NT2/D1 (cell line): ENCODE measurements around the gene TBC1D10B.

Experiments
- DNase-seq: peaks from one replicate; pipeline ENCODE4 v3.0.0-alpha.2; 2011; ENCODE audit warnings: low read depth, low spot score
- H3K27me3 ChIP-seq: 2 replicates; pipeline ENCODE4 v1.6.0; 2011; ENCODE audit warnings: mild to moderate bottlenecking; ENCODE audit not compliant: insufficient read length, insufficient read depth
- H3K36me3 ChIP-seq: 2 replicates; pipeline ENCODE4 v1.6.1; 2011; ENCODE audit warnings: mild to moderate bottlenecking, low read length, mixed read lengths; ENCODE audit not compliant: insufficient read depth, insufficient read length
- H3K4me1 ChIP-seq: 2 replicates; pipeline ENCODE4 v1.5.1; 2011; ENCODE audit not compliant: insufficient read depth, insufficient read length
- H3K4me3 ChIP-seq: 2 replicates; pipeline ENCODE4 v1.5.1; 2011; ENCODE audit warnings: low read depth; ENCODE audit not compliant: insufficient read length
- H3K9ac ChIP-seq: 2 replicates; pipeline ENCODE4 v1.6.0; 2011; ENCODE audit warnings: low read depth; ENCODE audit not compliant: insufficient read length
- H3K9me3 ChIP-seq: 2 replicates; pipeline ENCODE4 v1.5.1; 2011; ENCODE audit warnings: mild to moderate bottlenecking, low read length; ENCODE audit not compliant: insufficient read depth
- SUZ12 ChIP-seq: IDR thresholded peaks from 2 replicates; pipeline ENCODE4 v1.6.1; 2011; ENCODE audit not compliant: insufficient read length, insufficient read depth; ENCODE audit errors: extremely low read depth
- YY1 ChIP-seq: IDR thresholded peaks from 2 replicates; pipeline ENCODE4 v1.6.1; 2011; ENCODE audit not compliant: insufficient read length, insufficient read depth
- ZNF274 ChIP-seq: IDR thresholded peaks from 2 replicates; pipeline ENCODE4 v1.6.1; 2011; ENCODE audit warnings: mild to moderate bottlenecking, low read depth, low read length

Gene TBC1D10B

DNA sequence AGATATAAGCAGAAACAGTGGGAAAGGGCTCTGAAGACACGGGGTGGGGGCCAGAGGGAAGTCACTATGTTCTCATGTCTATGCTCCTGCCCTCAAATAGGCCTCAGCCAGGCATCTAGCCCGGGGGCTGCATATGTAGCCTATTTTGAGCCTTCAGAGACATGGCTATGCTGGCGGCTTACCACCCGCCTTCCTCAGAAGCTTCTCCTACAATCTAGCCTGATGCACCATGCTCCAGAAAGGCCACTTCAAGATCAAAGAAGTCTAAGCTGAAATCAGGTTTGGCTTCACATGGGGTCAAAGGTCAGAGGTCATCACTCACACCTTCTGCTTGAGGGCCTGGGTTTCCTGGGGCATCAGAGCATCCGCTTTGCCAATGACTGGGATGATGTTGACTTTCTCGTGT, 10.5 kb upstream of the TBC1D10B start:
- no peaks in the 10 kb centered on the region for H3K27me3 ChIP-seq
- H3K9ac ChIP-seq, result no peak overlapping the region
- peaks cover 12% of the 10 kb centered on the region for H3K36me3 ChIP-seq
- H3K4me1 ChIP-seq, result peaks cover 19% of the 10 kb centered on the region
- TF ChIP-seq YY1 (no peak), ZNF274 (no peak), SUZ12 (no peak)
- no peak for DNase-seq
- H3K9me3 ChIP-seq, result no peaks in the 10 kb centered on the region
- H3K4me3 ChIP-seq, result no peak overlapping the region

DNA sequence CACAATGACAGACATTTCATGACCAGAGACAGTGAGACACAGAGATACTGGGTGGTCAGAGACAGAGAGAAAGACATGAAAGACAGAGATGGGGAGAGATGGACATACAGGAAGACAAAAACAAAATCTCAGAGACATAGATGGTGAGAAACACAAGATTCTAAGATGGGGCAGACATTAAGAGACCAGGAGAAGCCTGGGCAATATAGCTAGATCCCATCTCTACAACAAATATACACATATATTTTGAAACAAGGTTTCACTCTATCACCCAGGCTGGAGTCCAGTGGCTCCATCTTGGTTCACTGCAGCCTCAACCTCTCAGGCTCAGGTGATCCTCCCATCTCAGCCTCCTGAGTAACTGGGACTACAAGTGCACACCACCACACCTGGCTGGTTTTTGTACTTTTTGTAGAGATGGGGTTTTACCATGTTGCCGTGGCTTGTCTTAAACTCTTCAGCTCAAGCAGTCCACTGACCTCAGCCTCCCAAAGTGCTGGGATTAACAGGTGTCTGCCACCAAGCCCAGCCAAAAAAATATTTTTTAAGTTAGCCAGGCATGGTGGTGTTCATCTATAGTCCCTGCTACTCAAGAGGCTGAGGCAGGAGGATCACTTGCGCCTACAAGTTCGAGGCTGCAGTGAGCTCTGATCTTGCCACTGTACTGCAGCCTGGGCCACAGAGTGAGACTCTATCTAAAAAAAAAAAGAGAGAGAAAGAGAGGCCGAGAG, 9.9 kb upstream of the TBC1D10B start:
- TF ChIP-seq ZNF274, result no peak
- TF ChIP-seq SUZ12, result no peak
- no peak for TF ChIP-seq YY1
- no peak overlapping the region for H3K9ac ChIP-seq

DNA sequence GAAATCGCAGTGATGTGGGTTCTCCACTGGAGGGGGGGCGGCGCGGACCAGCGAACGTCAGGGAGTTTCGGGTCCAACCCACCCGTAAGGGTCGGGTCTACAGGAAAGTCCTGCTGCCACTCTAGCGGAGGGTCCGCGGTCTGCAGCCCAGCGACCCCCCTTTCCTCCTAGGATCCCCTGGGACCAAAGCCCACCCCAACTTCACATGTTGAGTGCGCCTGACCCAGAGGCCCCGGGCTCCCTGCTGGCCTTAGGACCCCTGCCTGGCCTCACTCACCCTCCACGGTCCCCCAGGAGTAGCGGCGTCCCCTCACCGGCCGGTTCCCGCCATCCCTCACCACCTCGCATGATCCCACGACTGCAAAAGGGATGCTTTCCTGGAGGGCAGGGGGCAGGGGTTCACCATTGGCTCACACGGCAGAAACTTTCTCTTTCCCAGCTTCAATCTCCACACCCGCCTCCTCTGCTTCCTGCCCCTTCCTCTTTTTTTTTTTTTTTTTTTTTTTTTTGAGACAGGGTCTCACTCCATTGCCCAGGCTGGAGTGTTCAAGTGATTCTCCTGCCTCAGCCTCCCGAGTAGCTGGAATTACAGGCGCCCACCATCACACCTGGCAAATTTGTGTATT, 9.0 kb upstream of the TBC1D10B start:
- H3K36me3 ChIP-seq, result peaks cover 12% of the 10 kb centered on the region
- no peaks in the 10 kb centered on the region for H3K9me3 ChIP-seq
- H3K27me3 ChIP-seq, result no peaks in the 10 kb centered on the region
- H3K4me3 ChIP-seq, result peak overlapping the region; percentile 86
- no peak for DNase-seq
- no peak for TF ChIP-seq YY1
- no peak for TF ChIP-seq ZNF274
- no peak for TF ChIP-seq SUZ12
- H3K4me1 ChIP-seq, result peaks cover 19% of the 10 kb centered on the region
- H3K9ac ChIP-seq, result peak overlapping the region; percentile 95

More for the DNA sequence above, 9.9 kb upstream of the TBC1D10B start:
- DNase-seq, result no peak
- Histone ChIP-seq H3K4me3 (no peak overlapping the region), H3K27me3 (no peaks in the 10 kb centered on the region), H3K36me3 (peaks cover 12% of the 10 kb centered on the region), H3K9me3 (no peaks in the 10 kb centered on the region), H3K4me1 (peaks cover 19% of the 10 kb centered on the region)

DNA sequence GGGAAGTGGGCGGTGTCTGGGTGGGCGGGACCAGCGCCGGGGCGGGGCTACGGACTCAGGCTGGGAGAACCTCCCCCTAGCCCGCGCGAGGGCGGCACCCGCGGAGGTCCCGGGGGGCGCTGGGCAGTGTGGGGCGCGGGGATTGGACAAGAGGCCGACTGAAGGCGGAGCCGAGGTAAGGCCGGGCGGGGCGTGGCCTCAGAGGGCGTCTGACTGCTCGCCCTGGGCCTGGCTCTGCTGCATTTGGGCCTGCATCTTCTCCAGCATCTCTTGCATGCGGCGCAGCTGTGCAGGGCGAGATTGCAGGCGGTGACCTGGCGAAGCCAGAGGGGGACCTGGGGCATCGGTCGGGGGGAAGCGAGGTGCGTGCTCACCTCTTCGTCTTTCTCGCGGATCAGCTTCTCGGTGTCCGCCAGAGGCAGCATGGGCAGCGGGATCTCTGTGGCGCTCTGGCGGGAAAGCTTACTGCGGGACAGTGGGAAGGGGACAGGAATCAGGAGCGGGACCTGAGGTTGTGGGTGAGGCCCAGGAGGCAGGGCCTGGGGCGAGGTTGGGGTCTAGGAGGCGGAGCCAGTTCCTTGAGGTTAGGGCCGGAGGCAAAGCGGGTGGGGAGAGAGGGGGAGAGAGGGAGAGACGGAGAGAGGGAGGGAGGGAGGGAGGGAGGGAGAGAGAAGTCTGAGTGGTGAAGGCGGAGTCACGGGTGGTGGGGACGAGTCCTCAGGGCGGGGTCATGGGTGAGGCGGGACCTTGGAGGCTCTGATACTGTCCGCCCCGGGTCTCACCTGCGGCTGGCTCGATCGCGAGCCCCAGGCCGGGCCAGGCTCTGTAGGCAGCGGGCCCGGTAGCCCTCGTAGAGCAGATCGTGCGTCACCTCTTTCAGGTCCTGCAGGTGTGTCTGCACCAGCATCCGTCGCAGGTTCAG, 8.2 kb upstream of the TBC1D10B start:
- DNase-seq, result peak; percentile 98
- Histone ChIP-seq H3K9ac (peak overlapping the region; percentile 99), H3K4me1 (peaks cover 19% of the 10 kb centered on the region)

DNA sequence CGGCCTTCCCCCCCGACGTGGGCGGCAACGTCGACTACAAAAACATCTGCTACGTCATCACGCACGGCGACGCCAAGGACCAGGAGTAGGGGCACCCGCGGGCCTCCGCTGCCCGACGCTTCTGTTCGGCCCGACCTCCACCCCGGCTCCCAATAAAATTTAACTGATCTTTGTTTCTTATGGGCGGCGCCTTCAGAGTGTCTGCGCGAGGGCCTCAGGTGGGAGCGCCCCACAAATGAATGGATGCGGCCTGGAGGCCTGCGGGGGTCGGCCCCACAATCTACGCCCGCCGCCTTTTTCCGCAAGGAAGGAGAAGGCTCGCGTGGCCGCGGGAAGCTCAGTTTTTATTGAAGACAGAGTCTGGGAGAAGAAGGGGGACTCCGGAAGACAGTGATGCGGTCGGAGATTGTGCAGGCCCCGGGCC, 7.5 kb upstream of the TBC1D10B start:
- Histone ChIP-seq H3K36me3 (peaks cover 12% of the 10 kb centered on the region), H3K27me3 (no peaks in the 10 kb centered on the region), H3K9ac (peak overlapping the region; percentile 76), H3K4me3 (peak overlapping the region; percentile 44), H3K9me3 (no peaks in the 10 kb centered on the region), H3K4me1 (peaks cover 19% of the 10 kb centered on the region)
- DNase-seq, result peak; percentile 83
- TF ChIP-seq YY1 (no peak), ZNF274 (no peak), SUZ12 (no peak)

More for the DNA sequence above, 8.2 kb upstream of the TBC1D10B start:
- no peak for TF ChIP-seq ZNF274
- no peak for TF ChIP-seq SUZ12
- TF ChIP-seq YY1, result no peak
- Histone ChIP-seq H3K27me3 (no peaks in the 10 kb centered on the region), H3K4me3 (peak overlapping the region; percentile 86), H3K9me3 (no peaks in the 10 kb centered on the region), H3K36me3 (peaks cover 12% of the 10 kb centered on the region)

DNA sequence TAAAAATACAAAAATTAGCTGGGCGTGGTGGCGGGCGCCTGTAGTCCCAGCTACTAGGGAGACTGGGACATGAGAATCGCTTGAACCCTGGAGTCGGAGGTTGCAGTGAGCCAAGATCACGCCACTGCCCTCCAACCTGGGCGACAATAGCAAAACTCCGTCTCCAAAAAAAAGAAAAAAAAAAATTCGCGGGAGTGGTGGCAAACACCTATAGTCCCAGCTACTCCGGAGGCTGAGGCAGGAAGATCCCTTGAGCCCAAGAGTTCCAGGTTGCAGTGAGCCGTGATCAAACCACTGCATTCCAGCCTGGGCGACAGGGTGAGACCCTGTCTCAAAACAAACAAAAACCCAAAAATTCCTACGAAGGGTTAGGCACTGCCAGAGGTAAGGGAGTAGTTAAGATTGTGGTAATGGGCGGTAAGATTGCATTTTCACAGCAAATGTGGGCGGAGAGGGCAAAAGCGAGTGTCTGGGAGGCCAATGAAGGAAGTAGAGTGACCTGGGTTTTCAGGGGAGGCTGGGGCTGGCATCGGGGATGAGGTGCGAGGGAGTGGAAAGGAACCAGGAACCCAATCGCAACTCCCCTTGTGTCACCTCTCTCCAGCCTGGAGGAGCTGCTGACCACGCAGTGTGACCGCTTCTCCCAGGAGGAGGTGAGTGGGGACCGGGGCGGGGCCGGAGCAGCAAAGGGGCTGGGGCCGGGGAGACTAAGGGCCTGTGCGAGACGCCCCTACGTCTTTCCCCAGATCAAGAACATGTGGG, 6.9 kb upstream of the TBC1D10B start:
- Histone ChIP-seq H3K4me1 (peaks cover 19% of the 10 kb centered on the region), H3K36me3 (peaks cover 12% of the 10 kb centered on the region), H3K9ac (peak overlapping the region; percentile 76), H3K9me3 (no peaks in the 10 kb centered on the region), H3K4me3 (peak overlapping the region; percentile 44), H3K27me3 (no peaks in the 10 kb centered on the region)
- TF ChIP-seq ZNF274, result no peak
- DNase-seq, result no peak
